Measurements from ENCODE around the gene TIGD1. TPM values are rescaled to one million over a fixed set of nuclear protein-coding genes. Genes with fewer than 3 reads are reported as not detected.
A peak's percentile ranks its signal among the peaks of the same experiment; 100 is the strongest.

TIGD1 gene
- polyA plus RNA-seq, 1 of the 3 experiments (the other 2 are of a cell fraction), result 4.6 TPM

DNA sequence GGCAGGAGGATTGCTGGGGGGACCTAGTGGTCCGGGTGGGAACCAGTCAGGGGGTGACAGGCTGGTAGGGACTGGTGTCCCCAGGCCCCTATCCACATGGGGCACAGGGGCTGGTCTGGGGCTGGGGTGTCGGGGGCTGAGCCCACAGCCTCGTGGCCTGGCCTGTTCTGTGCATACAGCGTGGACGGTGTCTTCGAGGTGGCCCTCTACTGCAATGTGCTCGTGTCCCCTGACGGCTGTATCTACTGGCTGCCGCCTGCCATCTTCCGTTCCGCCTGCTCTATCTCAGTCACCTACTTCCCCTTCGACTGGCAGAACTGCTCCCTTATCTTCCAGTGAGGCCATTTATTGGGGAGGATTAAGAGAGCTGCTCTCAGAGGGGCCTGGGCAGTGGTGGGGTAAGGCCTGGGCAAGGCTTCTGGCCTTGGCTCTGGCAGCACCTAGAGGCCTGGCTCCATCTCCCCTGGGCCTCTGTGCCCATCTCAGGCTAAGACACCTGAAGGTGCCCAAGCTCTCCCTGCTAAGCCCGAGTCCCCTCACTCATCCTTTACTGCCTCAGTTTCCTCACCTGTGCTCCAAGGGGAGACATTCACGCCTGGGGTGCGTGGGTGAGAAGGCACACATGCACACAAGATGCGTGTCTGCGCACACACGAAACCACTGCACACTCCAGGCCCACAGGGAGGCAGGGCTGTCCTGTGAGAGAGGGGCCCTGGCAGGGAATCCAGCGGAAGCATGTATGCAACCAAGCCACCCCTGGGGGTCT lies 9.0 kb downstream of the TIGD1 start:
- Histone ChIP-seq H3K9ac (no peak overlapping the region), H3K4me2 (no peak overlapping the region), H3K27ac (ENCODE audit: low read depth in 2 of 2, low read length in 1 of 2) (no peak overlapping the region), H3K9me3 (no peaks in the 10 kb centered on the region), H3K27me3 (ENCODE audit: insufficient read depth) (no peaks in the 10 kb centered on the region), H2AFZ (ENCODE audit: low read depth) (no peak overlapping the region), H3K9me2 (no peaks in the 10 kb centered on the region), H3K4me1 (ENCODE audit: control insufficient read depth in 1 of 2, insufficient read depth in 2 of 2, low read depth in 1 of 2, low read length in 1 of 2) (no peaks in the 10 kb centered on the region; a peak in 1 of 4 replicates), H3F3A (replicated peaks; ENCODE audit: insufficient read depth) (no peaks in the 10 kb centered on the region), H3K79me2 (ENCODE audit: insufficient read depth) (peaks cover 5% of the 10 kb centered on the region), H3K4me3 (ENCODE audit: low read depth in 2 of 2, low read length in 1 of 2) (no peak overlapping the region), H3K36me3 (replicated peaks in 1 of 2; ENCODE audit: control insufficient read depth in 1 of 2, insufficient read depth in 2 of 2, low read length in 1 of 2) (no peaks in the 10 kb centered on the region), H4K20me1 (ENCODE audit: insufficient read depth) (no peaks in the 10 kb centered on the region)
- ChIA-PET POLR2A (interaction anchor here (0.8 kb wide), 1 partner anchor 9 kb away, joined by 3 read pairs; the partner anchor contains the start of genes EIF4E2 and TIGD1), CTCF (interaction anchor here (1.6 kb wide), 1 partner anchor 19 kb away, joined by 4 read pairs; no protein-coding TSS in a partner anchor)
- TF ChIP-seq POLR2AphosphoS5 (IDR thresholded peaks at IDR 0.05; ENCODE audit: low read depth, low read length) (no peak), JUND (IDR thresholded peaks at IDR 0.05) (no peak), GABPA (IDR thresholded peaks at IDR 0.05; ENCODE audit: low read depth) (no peak), NFIC (IDR thresholded peaks at IDR 0.05; ENCODE audit: borderline replicate concordance) (no peak), USF2 (IDR thresholded peaks at IDR 0.05; ENCODE audit: borderline replicate concordance, low read depth, low read length) (no peak), TAF1 (IDR thresholded peaks at IDR 0.05; ENCODE audit: borderline replicate concordance, low read depth, low read length) (no peak), EZH2phosphoT487 (IDR thresholded peaks at IDR 0.05; ENCODE audit: borderline replicate concordance, low read depth) (no peak), NRF1 (IDR thresholded peaks at IDR 0.05; ENCODE audit: low read depth, low read length) (no peak), CTCF (IDR thresholded peaks at IDR 0.05) (no peak), ZBTB33 (IDR thresholded peaks at IDR 0.05; ENCODE audit: borderline replicate concordance, low read depth) (no peak), FOXJ3 (CRISPR knock-in tag; IDR thresholded peaks at IDR 0.05) (no peak), RXRA (IDR thresholded peaks at IDR 0.05; ENCODE audit: borderline replicate concordance, low read depth) (no peak), IRF3 (IDR thresholded peaks at IDR 0.05; ENCODE audit: low read depth, low read length) (no peak), MXI1 (IDR thresholded peaks at IDR 0.05; ENCODE audit: low read depth, low read length) (no peak), RCOR1 (IDR thresholded peaks at IDR 0.05; ENCODE audit: low read length) (no peak), REST (IDR thresholded peaks at IDR 0.05; ENCODE audit: low read depth, low read length) (no peak), EP300 (IDR thresholded peaks at IDR 0.05; ENCODE audit: borderline replicate concordance in 1 of 2, low read depth in 1 of 2, low read length in 1 of 2) (no peak)
- peak; percentile 42 for DNase-seq
- 87% methylated on average over 13 of the region's 19 CpGs for WGBS (ENCODE audit: low lambda C conversion rate)
